ENCODE measurements around the gene CACFD1.

- no peak for TF ChIP-seq SUZ12 (IDR thresholded peaks at IDR 0.05)
- 0 out of 2 replicates have a peak, but pooled peaks have one; percentile 47 for TF ChIP-seq TARDBP (IDR thresholded peaks at IDR 0.05)
- TF ChIP-seq PKNOX1 (IDR thresholded peaks at IDR 0.05) = no peak
- no peak for TF ChIP-seq BHLHE40 (IDR thresholded peaks at IDR 0.05; ENCODE audit: borderline replicate concordance)
- TF ChIP-seq ELF4 (IDR thresholded peaks at IDR 0.05) = no peak
- TF ChIP-seq CTBP1 (IDR thresholded peaks at IDR 0.05; ENCODE audit: borderline replicate concordance) = no peak
- TF ChIP-seq FOXM1 (IDR thresholded peaks at IDR 0.05; ENCODE audit: borderline replicate concordance) = no peak
- TF ChIP-seq HDGF (IDR thresholded peaks at IDR 0.05; ENCODE audit: borderline replicate concordance) = no peak
These were observed 35.8 kb downstream of the CACFD1 start for GRCh38 chr9:133495327-133496293.

Measured in HEK293T (cell line).